ENCODE results near the gene MYO5C. TPM values are rescaled to one million over a fixed set of nuclear protein-coding genes. Genes with fewer than 3 reads are reported as not detected.

The MYO5C gene
- total RNA-seq, 1 donor from 2014 or later = 24.1 TPM

DNA sequence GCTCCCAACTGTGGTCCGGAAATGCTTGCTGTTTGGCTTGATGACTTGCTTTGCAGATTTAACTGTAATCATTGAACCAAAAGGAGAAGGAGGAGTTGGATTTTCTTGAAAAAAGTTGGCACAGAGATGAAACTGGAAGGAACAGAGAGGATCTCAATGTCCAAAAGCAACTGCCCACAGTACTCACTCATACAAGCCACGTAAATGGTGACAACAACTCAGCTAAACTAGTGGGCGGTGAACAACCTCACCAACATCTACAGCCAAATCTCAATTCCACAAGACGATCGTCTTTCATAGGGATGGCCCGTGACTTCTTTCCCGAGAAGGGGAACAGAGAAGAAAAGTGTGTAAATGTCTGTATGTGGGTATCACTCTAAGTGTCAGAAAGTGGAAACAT is 48.1 kb downstream of the MYO5C start:
- Mint-ChIP-seq H3K36me3 (peaks cover 20% of the 10 kb centered on the region), H3K27ac (no peak overlapping the region), H3K4me3 (no peak overlapping the region), H3K4me1 (no peaks in the 10 kb centered on the region), H3K9me3 (no peaks in the 10 kb centered on the region), H3K27me3 (ENCODE audit: insufficient read depth, low read depth) (peaks cover 3% of the 10 kb centered on the region)
- H3K4me2 ChIP-seq = no peak overlapping the region
- H3K9me3 ChIP-seq (ENCODE audit: low read depth) = no peaks in the 10 kb centered on the region
- no peak overlapping the region for H2AFZ ChIP-seq (replicated peaks)
- H4K20me1 ChIP-seq (ENCODE audit: low read depth) = no peaks in the 10 kb centered on the region
- H3K79me2 ChIP-seq (ENCODE audit: low read depth) = no peaks in the 10 kb centered on the region
- H3K27me3 ChIP-seq = no peaks in the 10 kb centered on the region
- TF ChIP-seq EZH2phosphoT487 (IDR thresholded peaks at IDR 0.05) = no peak
- TF ChIP-seq EZH2 (IDR thresholded peaks at IDR 0.05) = no peak
- H3K9ac ChIP-seq = no peak overlapping the region
- no peak overlapping the region for H3K4me3 ChIP-seq
- DNase-seq (ENCODE audit: low spot score) = no peak
- H3K27ac ChIP-seq = no peak overlapping the region
- H3K4me1 ChIP-seq = no peaks in the 10 kb centered on the region
- H3K36me3 ChIP-seq = no peaks in the 10 kb centered on the region
- H3F3A ChIP-seq (ENCODE audit: low read depth) = no peaks in the 10 kb centered on the region

DNA sequence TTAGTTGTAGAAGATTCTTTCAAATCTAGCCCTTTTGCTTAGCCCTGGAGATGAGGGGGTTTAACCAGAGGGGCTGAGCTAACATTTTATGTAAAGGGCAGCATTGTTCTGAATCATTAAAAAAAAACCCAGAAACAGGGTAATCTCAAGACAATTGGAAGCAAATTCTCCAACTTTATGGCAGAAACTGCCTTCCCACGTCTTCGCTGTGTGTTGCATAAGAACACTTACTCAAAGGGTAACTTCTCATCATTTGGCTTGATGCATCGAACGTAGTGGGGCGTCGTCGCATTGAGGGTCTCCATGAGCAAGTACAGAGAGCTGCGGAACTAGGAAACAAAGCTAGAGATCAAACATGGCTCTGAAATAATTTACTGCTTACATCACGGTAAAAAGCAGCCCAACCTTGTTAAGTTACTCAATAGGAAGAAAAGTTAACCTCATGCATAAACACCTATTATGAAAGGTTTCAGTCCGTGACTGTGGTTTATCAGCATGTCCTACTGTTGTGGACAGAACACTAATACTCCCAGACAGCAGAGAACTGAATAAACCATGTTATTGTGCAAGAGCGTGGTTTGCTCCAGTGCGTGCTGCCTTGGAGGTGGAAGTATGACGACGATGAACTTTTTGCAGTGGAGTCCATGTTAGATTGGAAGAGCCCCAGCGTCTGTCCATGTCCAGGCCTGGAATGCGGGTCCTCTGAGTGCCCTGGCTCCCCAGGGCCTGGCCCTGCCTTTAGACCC is 48.7 kb downstream of the MYO5C start:
- H3K36me3 ChIP-seq = no peaks in the 10 kb centered on the region
- no peak overlapping the region for H3K27ac ChIP-seq
- H3K27me3 ChIP-seq = no peaks in the 10 kb centered on the region
- no peak overlapping the region for H3K9ac ChIP-seq
- TF ChIP-seq, protein P1, sequence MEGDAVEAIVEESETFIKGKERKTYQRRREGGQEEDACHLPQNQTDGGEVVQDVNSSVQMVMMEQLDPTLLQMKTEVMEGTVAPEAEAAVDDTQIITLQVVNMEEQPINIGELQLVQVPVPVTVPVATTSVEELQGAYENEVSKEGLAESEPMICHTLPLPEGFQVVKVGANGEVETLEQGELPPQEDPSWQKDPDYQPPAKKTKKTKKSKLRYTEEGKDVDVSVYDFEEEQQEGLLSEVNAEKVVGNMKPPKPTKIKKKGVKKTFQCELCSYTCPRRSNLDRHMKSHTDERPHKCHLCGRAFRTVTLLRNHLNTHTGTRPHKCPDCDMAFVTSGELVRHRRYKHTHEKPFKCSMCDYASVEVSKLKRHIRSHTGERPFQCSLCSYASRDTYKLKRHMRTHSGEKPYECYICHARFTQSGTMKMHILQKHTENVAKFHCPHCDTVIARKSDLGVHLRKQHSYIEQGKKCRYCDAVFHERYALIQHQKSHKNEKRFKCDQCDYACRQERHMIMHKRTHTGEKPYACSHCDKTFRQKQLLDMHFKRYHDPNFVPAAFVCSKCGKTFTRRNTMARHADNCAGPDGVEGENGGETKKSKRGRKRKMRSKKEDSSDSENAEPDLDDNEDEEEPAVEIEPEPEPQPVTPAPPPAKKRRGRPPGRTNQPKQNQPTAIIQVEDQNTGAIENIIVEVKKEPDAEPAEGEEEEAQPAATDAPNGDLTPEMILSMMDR (IDR thresholded peaks at IDR 0.05) = no peak
- TF ChIP-seq EZH2phosphoT487 (IDR thresholded peaks at IDR 0.05) (no peak), EZH2 (IDR thresholded peaks at IDR 0.05) (no peak)
- no peak overlapping the region for H3K27ac Mint-ChIP-seq
- H3K9me3 Mint-ChIP-seq = no peaks in the 10 kb centered on the region
- peaks cover 21% of the 10 kb centered on the region for H3K36me3 Mint-ChIP-seq
- H3K4me3 ChIP-seq = no peak overlapping the region
- no peaks in the 10 kb centered on the region for H3K4me1 Mint-ChIP-seq
- H3K4me1 ChIP-seq = no peaks in the 10 kb centered on the region
- no peaks in the 10 kb centered on the region for H3F3A ChIP-seq (ENCODE audit: low read depth)
- no peak overlapping the region for H2AFZ ChIP-seq (replicated peaks)
- peaks cover 3% of the 10 kb centered on the region for H3K27me3 Mint-ChIP-seq (ENCODE audit: insufficient read depth, low read depth)
- no peak overlapping the region for H3K4me2 ChIP-seq
- no peaks in the 10 kb centered on the region for H3K9me3 ChIP-seq (ENCODE audit: low read depth)
- no peaks in the 10 kb centered on the region for H3K79me2 ChIP-seq (ENCODE audit: low read depth)
- no peaks in the 10 kb centered on the region for H4K20me1 ChIP-seq (ENCODE audit: low read depth)
- no peak overlapping the region for H3K4me3 Mint-ChIP-seq
- DNase-seq (ENCODE audit: low spot score) = no peak

DNA sequence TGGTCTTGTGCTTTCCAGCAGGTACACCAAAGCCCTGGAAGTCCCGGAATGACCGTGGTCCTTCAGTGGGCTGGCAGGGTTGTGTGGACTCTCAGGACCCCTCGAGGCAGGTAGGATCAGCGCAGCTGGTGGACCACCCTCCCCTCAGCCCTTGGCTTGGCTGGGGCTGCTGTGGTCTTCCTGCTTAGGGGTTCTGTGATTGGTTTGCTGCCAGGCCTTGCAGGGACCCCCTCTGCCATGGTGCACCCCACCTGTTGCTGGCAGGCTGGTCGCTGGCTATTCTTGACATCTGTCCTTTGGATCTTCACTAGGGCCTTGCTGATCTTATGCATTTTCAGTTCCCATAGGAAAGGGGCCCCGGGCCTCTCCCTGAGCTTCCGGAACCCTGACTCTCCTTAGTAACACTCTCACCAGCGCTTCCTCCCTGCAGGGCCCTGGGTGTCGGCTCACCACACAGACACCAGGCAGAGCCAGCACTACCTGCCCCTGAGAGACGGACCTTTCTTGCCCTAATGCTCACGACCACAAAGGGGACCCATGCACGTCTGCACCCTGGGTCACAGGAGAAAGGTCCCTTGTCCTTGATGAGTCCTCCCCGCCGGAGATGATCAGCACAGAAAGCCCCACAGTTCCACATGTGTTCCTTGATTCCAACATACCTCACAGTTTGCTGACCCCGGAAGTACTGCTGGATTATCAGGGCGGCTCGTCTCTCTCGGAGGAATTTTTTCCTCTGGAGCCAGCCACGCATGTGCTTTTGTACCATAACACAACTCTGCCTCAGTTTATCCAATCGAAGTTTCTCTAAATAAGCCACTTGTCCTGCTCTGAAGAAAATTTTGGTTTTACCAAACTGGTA is 51.7 kb downstream of the MYO5C start:
- H3K27ac Mint-ChIP-seq = no peak overlapping the region
- no peaks in the 10 kb centered on the region for H3K9me3 Mint-ChIP-seq
- H3K27me3 ChIP-seq = no peaks in the 10 kb centered on the region
- no peak overlapping the region for H3K4me2 ChIP-seq
- no peak overlapping the region for H3K9ac ChIP-seq
- no peak overlapping the region for H2AFZ ChIP-seq (replicated peaks)
- H3K27me3 Mint-ChIP-seq (ENCODE audit: insufficient read depth, low read depth) = no peaks in the 10 kb centered on the region
- TF ChIP-seq, protein P1 (IDR thresholded peaks at IDR 0.05) = no peak
- TF ChIP-seq EZH2phosphoT487 (IDR thresholded peaks at IDR 0.05) = no peak
- no peaks in the 10 kb centered on the region for H4K20me1 ChIP-seq (ENCODE audit: low read depth)
- no peaks in the 10 kb centered on the region for H3K4me1 Mint-ChIP-seq
- H3K4me1 ChIP-seq = no peaks in the 10 kb centered on the region
- no peaks in the 10 kb centered on the region for H3K79me2 ChIP-seq (ENCODE audit: low read depth)
- H3K36me3 Mint-ChIP-seq = peaks cover 21% of the 10 kb centered on the region
- DNase-seq (ENCODE audit: low spot score) = no peak
- H3K4me3 Mint-ChIP-seq = no peak overlapping the region
- H3K27ac ChIP-seq = no peak overlapping the region
- H3K36me3 ChIP-seq = no peaks in the 10 kb centered on the region
- H3K4me3 ChIP-seq = no peak overlapping the region
- no peaks in the 10 kb centered on the region for H3K9me3 ChIP-seq (ENCODE audit: low read depth)
- no peaks in the 10 kb centered on the region for H3F3A ChIP-seq (ENCODE audit: low read depth)

Measured in neural progenitor cell (in vitro differentiated cells).